Measurements from ENCODE around the gene CEACAM19. TPM values are rescaled to one million over a fixed set of nuclear protein-coding genes. Genes with fewer than 3 reads are reported as not detected.

CEACAM19 gene
- total RNA-seq, 1 experiment from 2014 or later = 3.5 TPM

- Histone ChIP-seq H4K91ac (ENCODE audit: insufficient read length, low read depth, low read length) (no peak overlapping the region), H3K23me2 (ENCODE audit: insufficient read length, low read depth, low read length, poor library complexity, severe bottlenecking) (no peaks in the 10 kb centered on the region), H3K4ac (ENCODE audit: low read depth, low read length) (no peak overlapping the region), H3K79me2 (ENCODE audit: insufficient read depth, low read length) (no peaks in the 10 kb centered on the region), H3K14ac (ENCODE audit: insufficient read depth, low read length) (no peak overlapping the region), H2AK5ac (ENCODE audit: insufficient read length, low read length) (no peak overlapping the region), H3K4me2 (ENCODE audit: insufficient read depth, insufficient read length, low read length) (no peak overlapping the region), H3K9ac (ENCODE audit: extremely low read depth, insufficient read length, low read length) (no peak overlapping the region), H3T11ph (ENCODE audit: low read length) (no peak overlapping the region), H4K20me1 (ENCODE audit: control insufficient read depth, insufficient read depth, insufficient read length) (no peaks in the 10 kb centered on the region), H2BK20ac (ENCODE audit: low read depth, low read length, poor library complexity, severe bottlenecking) (no peak overlapping the region), H4K8ac (replicated peaks; ENCODE audit: insufficient read length, low read depth, low read length) (no peak overlapping the region), H3K23ac (ENCODE audit: insufficient read length, low read depth, low read length) (no peak overlapping the region), H3K79me1 (ENCODE audit: insufficient read depth, low read depth, low read length, poor library complexity, severe bottlenecking) (no peaks in the 10 kb centered on the region), H2AFZ (ENCODE audit: low read length) (no peak overlapping the region), H2BK15ac (ENCODE audit: low read depth, low read length) (no peak overlapping the region), H3K27me3 (ENCODE audit: insufficient read depth, low read length) (no peaks in the 10 kb centered on the region), H3K18ac (ENCODE audit: insufficient read length, low read depth, low read length) (no peak overlapping the region), H3K56ac (ENCODE audit: insufficient read length, low read depth, low read length) (no peak overlapping the region), H2BK12ac (ENCODE audit: insufficient read length, low read depth, low read length) (no peak overlapping the region), H3K27ac (ENCODE audit: insufficient read length, low read depth, low read length) (no peak overlapping the region), H2BK120ac (ENCODE audit: low read depth, low read length, poor library complexity, severe bottlenecking) (no peak overlapping the region), H3K9me3 (ENCODE audit: control insufficient read depth, low read depth, low read length) (no peaks in the 10 kb centered on the region), H4K5ac (ENCODE audit: insufficient read length, low read depth, low read length) (no peak overlapping the region), H2BK5ac (ENCODE audit: insufficient read length, low read length) (no peak overlapping the region), H3K4me1 (ENCODE audit: insufficient read depth, low read length) (no peaks in the 10 kb centered on the region)
- Mint-ChIP-seq H3K4me1 (peaks cover 0 to 7% of the 10 kb centered on the region in 2 experiments; a peak in 2 of 4 replicates), H3K4me3 (no peak overlapping the region), H3K36me3 (ENCODE audit: insufficient read depth in 1 of 3, low read depth in 3 of 3) (peaks cover 25 to 60% (median 33%) of the 10 kb centered on the region in 3 experiments; a peak in 6 of 7 replicates), H3K9me3 (no peaks in the 10 kb centered on the region), H3K27ac (no peak overlapping the region), H3K27me3 (ENCODE audit: low read depth) (no peaks in the 10 kb centered on the region)
- no CpG with 5 or more reads among the region's 3 CpGs for WGBS (ENCODE audit: extremely low coverage, insufficient read length, low lambda C conversion rate)
- TF ChIP-seq CTCF (conservative IDR thresholded peaks at IDR 0.05) = no peak
- DNase-seq = no peak
Observed at GRCh38 chr19:44648631-44649251, 22.5 kb upstream of the CEACAM19 start.
